Stomach (tissue), 9 donors: Measurements from ENCODE around the gene HECW1. TPM values are rescaled to one million over a fixed set of nuclear protein-coding genes. Genes with fewer than 3 reads are reported as not detected.

Experiments
- DNase-seq, 2 donors: peaks; one replicate each; pipeline versions ENCODE4 v3.0.0 to v3.0.0-alpha.2; 2013 to 2019
- H3K27ac ChIP-seq, 5 donors: fragments of 200-600 bp in 4 of 5; sonication (generic) in 4 of 5; one replicate each; pipeline ENCODE4 v1.5.1; 2013 to 2019; ENCODE audit warnings: mild to moderate bottlenecking in 1 of 5, moderate library complexity in 1 of 5
- H3K27me3 ChIP-seq, 3 donors: fragments of 200-600 bp; sonication (generic); one replicate each; pipeline ENCODE4 v1.5.1; 2017 to 2019; ENCODE audit warnings: mixed run types in 1 of 3
- H3K36me3 ChIP-seq, 4 donors: fragments of 200-600 bp; sonication (generic); 1 replicate in 3 of 4; 2 replicates in 1 of 4; pipeline ENCODE4 v1.5.1; 2016 to 2019
- H3K4me1 ChIP-seq, 4 donors: fragments of 200-600 bp; sonication (generic); one replicate each; pipeline ENCODE4 v1.5.1; 2016 to 2019
- H3K4me3 ChIP-seq, 4 donors: fragments of 200-600 bp; sonication (generic) in 3 of 4; one replicate each; pipeline ENCODE4 v1.5.1; 2016 to 2019; ENCODE audit warnings: mild to moderate bottlenecking in 1 of 4
- H3K9me3 ChIP-seq, 4 donors: fragments of 200-600 bp; sonication (generic); one replicate each; pipeline ENCODE4 v1.5.1; 2016 to 2019
- CTCF ChIP-seq, 7 experiments: fragments of 450-650 bp in 4 of 7; fragments of 200-600 bp in 3 of 7; sonication (generic) in 3 of 7; IDR thresholded peaks; one replicate each; pipeline ENCODE4 v1.5.1; 2016 to 2019; ENCODE audit warnings: antibody characterized with exemption in 7 of 7, control low read depth in 2 of 7, mild to moderate bottlenecking in 1 of 7
- EP300 ChIP-seq: sonication (generic); formaldehyde crosslinking; IDR thresholded peaks from one replicate; pipeline ENCODE4 v1.6.1; 2017; ENCODE audit warnings: antibody characterized with exemption
- POLR2A ChIP-seq, 4 donors: fragments of 450-650 bp; IDR thresholded peaks; one replicate each; pipeline ENCODE4 v1.6.1; 2016; ENCODE audit warnings: antibody characterized with exemption in 4 of 4, control low read depth in 2 of 4, mild to moderate bottlenecking in 1 of 4, moderate library complexity in 1 of 4
- POLR2AphosphoS5 ChIP-seq, 3 donors: sonication (generic); formaldehyde crosslinking; IDR thresholded peaks; one replicate each; pipeline ENCODE4 v1.6.1; 2016; ENCODE audit warnings: antibody characterized with exemption in 3 of 3
- WGBS, 5 donors: extraction: QIAGEN DNeasy Blood & Tissue Kit in 3 of 5; methylation state at CpG; one replicate each; pipeline versions ENCODE4 v1.1.5 to v1.1.7; 2013 to 2018; 5-methylcytosine and 5-hydroxymethylcytosine counted together
- intact Hi-C: fragments of 100-400 bp; cut with DNase I; formaldehyde crosslinking; loops from one replicate; pipeline ENCODE4 v1.15.1; 2023; ENCODE audit warnings: low total_unique reads
- polyA plus RNA-seq, 3 donors: library from polyadenylated mRNA; stranded (reverse); fragments of 200-250 nt; gene quantifications; one replicate each; pipeline ENCODE4 v1.2.3, GENCODE V29; 2013
- total RNA-seq, 5 donors: library from RNA; depleted of rRNA; stranded (reverse); fragments of >200 nt; gene quantifications; one replicate each; pipeline versions ENCODE4 v1.1.0 to v1.2.3, GENCODE V29; 2014 to 2016
- donor health status: healthy with polysubstance abuse.
- donor health status: Bipolar disorder and iron deficiency.
- donor health status: healthy.

The HECW1 gene
- total and polyA plus RNA-seq, 8 donors, result 0.29 to 11.1 (median 1.4) TPM; not detected in 1

- TF ChIP-seq POLR2AphosphoS5 (IDR thresholded peaks at IDR 0.05) (no peak), POLR2A (IDR thresholded peaks at IDR 0.05) (no peak), CTCF (IDR thresholded peaks at IDR 0.05) (no peak), EP300 (no peak)
- no peaks in the 10 kb centered on the region for H3K9me3 ChIP-seq
- WGBS, 5 donors, result 92 to 96% (median 94%) methylated on average over 14 of the region's 14 CpGs
- peaks cover 0 to 7% (median 0%) of the 10 kb centered on the region in 4 donors for H3K4me1 ChIP-seq
- H3K27ac ChIP-seq, result no peak overlapping the region
- H3K36me3 ChIP-seq, result no peaks in the 10 kb centered on the region
- H3K4me3 ChIP-seq, result no peak overlapping the region
- no peak for DNase-seq
- intact Hi-C loops, result no loop called here
- peaks cover 0 to 6% (median 0%) of the 10 kb centered on the region in 3 donors for H3K27me3 ChIP-seq
Observed at GRCh38 chr7:43076606-43077005, 35.8 kb upstream of the HECW1 start.

GRCh38 chr7:43077285-43077684 lies 35.2 kb upstream of the HECW1 start:
- TF ChIP-seq POLR2A (IDR thresholded peaks at IDR 0.05), result no peak
- WGBS, 5 donors, result 75 to 90% (median 86%) methylated on average over 9 of the region's 9 CpGs
- Histone ChIP-seq H3K27me3 (peaks cover 0 to 6% (median 0%) of the 10 kb centered on the region in 3 donors), H3K9me3 (no peaks in the 10 kb centered on the region), H3K4me1 (peaks cover 0 to 5% (median 0%) of the 10 kb centered on the region in 4 donors), H3K36me3 (no peaks in the 10 kb centered on the region), H3K27ac (no peak overlapping the region), H3K4me3 (no peak overlapping the region)
- DNase-seq, result no peak
- intact Hi-C loops, result no loop called here

- DNase-seq, result peak in 1 of 2 donors; percentile 31
- H3K4me3 ChIP-seq, result no peak overlapping the region
Observed at GRCh38 chr7:43077732-43078391, 34.6 kb upstream of the HECW1 start.

GRCh38 chr7:43078794-43079193 lies 33.7 kb upstream of the HECW1 start:
- H3K36me3 ChIP-seq, result no peaks in the 10 kb centered on the region
- WGBS, 5 donors, result 69 to 75% (median 72%) methylated on average over 6 of the region's 6 CpGs
- intact Hi-C loops, result no loop called here
- no peaks in the 10 kb centered on the region for H3K4me1 ChIP-seq
- no peak overlapping the region for H3K4me3 ChIP-seq
- no peak for DNase-seq
- H3K27me3 ChIP-seq, result peaks cover 0 to 6% (median 0%) of the 10 kb centered on the region in 3 donors
- TF ChIP-seq POLR2A (IDR thresholded peaks at IDR 0.05) (no peak), POLR2AphosphoS5 (IDR thresholded peaks at IDR 0.05) (no peak), CTCF (IDR thresholded peaks at IDR 0.05) (no peak), EP300 (no peak)
- no peaks in the 10 kb centered on the region for H3K9me3 ChIP-seq
- no peak overlapping the region for H3K27ac ChIP-seq

More at GRCh38 chr7:43077732-43078391, 34.6 kb upstream of the HECW1 start:
- no peaks in the 10 kb centered on the region for H3K9me3 ChIP-seq
- H3K27me3 ChIP-seq, result peaks cover 0 to 6% (median 0%) of the 10 kb centered on the region in 3 donors
- 44 to 59% (median 53%) methylated on average over 7 of the region's 7 CpGs for WGBS, 5 donors
- no peak overlapping the region for H3K27ac ChIP-seq
- H3K36me3 ChIP-seq, result no peaks in the 10 kb centered on the region
- no peaks in the 10 kb centered on the region for H3K4me1 ChIP-seq
- intact Hi-C loops, result no loop called here
- TF ChIP-seq POLR2A (IDR thresholded peaks at IDR 0.05), result no peak
- no peak for TF ChIP-seq EP300
- TF ChIP-seq POLR2AphosphoS5 (IDR thresholded peaks at IDR 0.05), result no peak
- TF ChIP-seq CTCF (IDR thresholded peaks at IDR 0.05), result no peak

- DNase-seq, result no peak
- no peak overlapping the region for H3K4me3 ChIP-seq
- no peak overlapping the region for H3K27ac ChIP-seq
- peaks cover 0 to 6% (median 0%) of the 10 kb centered on the region in 3 donors for H3K27me3 ChIP-seq
- no peaks in the 10 kb centered on the region for H3K36me3 ChIP-seq
- 83 to 92% (median 87%) methylated on average over 4 of the region's 4 CpGs for WGBS, 5 donors
- TF ChIP-seq EP300, result no peak
- no peak for TF ChIP-seq POLR2A (IDR thresholded peaks at IDR 0.05)
- TF ChIP-seq CTCF (IDR thresholded peaks at IDR 0.05), result no peak
- no peak for TF ChIP-seq POLR2AphosphoS5 (IDR thresholded peaks at IDR 0.05)
- H3K9me3 ChIP-seq, result no peaks in the 10 kb centered on the region
- intact Hi-C loops, result no loop called here
- H3K4me1 ChIP-seq, result no peaks in the 10 kb centered on the region
Observed at GRCh38 chr7:43081603-43082002, 30.8 kb upstream of the HECW1 start.
